ENCODE data around the gene CECR2. TPM values are rescaled to one million over a fixed set of nuclear protein-coding genes. Genes with fewer than 3 reads are reported as not detected.

Gene CECR2
- total RNA-seq, 1 experiment from 2014 or later: 111 TPM

DNA sequence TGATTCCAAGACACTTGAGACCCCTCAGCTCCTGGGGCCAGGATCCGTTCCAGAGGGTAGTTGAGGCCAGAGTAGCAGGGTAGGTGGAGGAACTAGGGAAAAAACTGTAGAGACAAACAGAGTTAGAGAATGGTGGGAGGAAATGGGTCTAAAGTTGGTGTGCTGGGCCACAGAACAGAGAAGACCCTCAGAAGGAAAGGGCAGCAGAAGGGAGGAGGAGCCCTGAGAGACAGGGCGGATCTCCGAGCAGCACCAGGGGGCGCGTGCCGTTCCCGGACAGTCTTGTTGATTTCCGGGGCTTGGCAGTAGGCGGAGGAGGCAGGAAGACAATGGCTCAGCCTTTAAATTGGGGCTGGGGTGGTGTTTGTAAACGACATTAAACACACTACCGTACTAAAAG, 2.4 kb upstream of the CECR2 start:
- Mint-ChIP-seq H3K36me3 (no peaks in the 10 kb centered on the region), H3K27me3 (ENCODE audit: low read depth) (no peaks in the 10 kb centered on the region), H3K4me3 (peak overlapping the region; percentile 78), H3K9me3 (no peaks in the 10 kb centered on the region), H3K4me1 (peaks cover 32% of the 10 kb centered on the region), H3K27ac (peak overlapping the region; percentile 79)
- TF ChIP-seq PRDM15 (CRISPR knock-in tag; IDR thresholded peaks at IDR 0.05): peak; percentile 60; the same call in 1 of the 2 replicates
- TF ChIP-seq, protein P1, sequence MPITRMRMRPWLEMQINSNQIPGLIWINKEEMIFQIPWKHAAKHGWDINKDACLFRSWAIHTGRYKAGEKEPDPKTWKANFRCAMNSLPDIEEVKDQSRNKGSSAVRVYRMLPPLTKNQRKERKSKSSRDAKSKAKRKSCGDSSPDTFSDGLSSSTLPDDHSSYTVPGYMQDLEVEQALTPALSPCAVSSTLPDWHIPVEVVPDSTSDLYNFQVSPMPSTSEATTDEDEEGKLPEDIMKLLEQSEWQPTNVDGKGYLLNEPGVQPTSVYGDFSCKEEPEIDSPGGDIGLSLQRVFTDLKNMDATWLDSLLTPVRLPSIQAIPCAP (CRISPR knock-in tag; IDR thresholded peaks at IDR 0.05): no peak
- TF ChIP-seq ZNF423 (CRISPR knock-in tag; IDR thresholded peaks at IDR 0.05): peak; percentile 54; the same call in 1 of the 2 replicates
- ChIA-PET CTCF (interaction anchor here (0.6 to 6.1 kb wide), 8 partner anchors 9 to 195 kb away, joined by 3 to 41 read pairs (median 8); no protein-coding TSS in a partner anchor), POLR2A (interaction anchor here (0.9 kb wide), 1 partner anchor 101 kb away, joined by 3 read pairs; no protein-coding TSS in a partner anchor)
- DNase-seq (ENCODE audit: low spot score): peak; percentile 78
- ATAC-seq: peak; percentile 53

- POLR2A ChIA-PET: interaction anchor here (0.6 to 2.6 kb wide), 10 partner anchors 11 to 196 kb away, joined by 3 to 29 read pairs (median 5); no protein-coding TSS in a partner anchor
- H3K36me3 Mint-ChIP-seq: no peaks in the 10 kb centered on the region
- peak overlapping the region; percentile 78 for H3K4me3 Mint-ChIP-seq
- peak overlapping the region; percentile 94 for H3K27ac Mint-ChIP-seq
- H3K9me3 Mint-ChIP-seq: no peaks in the 10 kb centered on the region
- ATAC-seq (no peak), DNase-seq (ENCODE audit: low spot score) (no peak)
- peaks cover 39% of the 10 kb centered on the region for H3K4me1 Mint-ChIP-seq
- TF ChIP-seq ZNF416 (CRISPR knock-in tag; IDR thresholded peaks at IDR 0.05) (no peak), ZNF263 (CRISPR knock-in tag; IDR thresholded peaks at IDR 0.05; ENCODE audit: low read depth) (no peak), SMAD4 (CRISPR knock-in tag; IDR thresholded peaks at IDR 0.05) (no peak), ZNF396 (CRISPR knock-in tag; IDR thresholded peaks at IDR 0.05; ENCODE audit: borderline replicate concordance) (no peak), ETV6 (CRISPR knock-in tag; IDR thresholded peaks at IDR 0.05) (no peak), AR (CRISPR knock-in tag; IDR thresholded peaks at IDR 0.05) (no peak), ATF2 (CRISPR knock-in tag; IDR thresholded peaks at IDR 0.05; ENCODE audit: borderline replicate concordance, low read depth) (no peak), FOXP4 (CRISPR knock-in tag; IDR thresholded peaks at IDR 0.05) (no peak), ZNF671 (CRISPR knock-in tag; IDR thresholded peaks at IDR 0.05) (no peak), JAZF1 (CRISPR knock-in tag; IDR thresholded peaks at IDR 0.05) (no peak)
- TF ChIP-seq, protein P2, sequence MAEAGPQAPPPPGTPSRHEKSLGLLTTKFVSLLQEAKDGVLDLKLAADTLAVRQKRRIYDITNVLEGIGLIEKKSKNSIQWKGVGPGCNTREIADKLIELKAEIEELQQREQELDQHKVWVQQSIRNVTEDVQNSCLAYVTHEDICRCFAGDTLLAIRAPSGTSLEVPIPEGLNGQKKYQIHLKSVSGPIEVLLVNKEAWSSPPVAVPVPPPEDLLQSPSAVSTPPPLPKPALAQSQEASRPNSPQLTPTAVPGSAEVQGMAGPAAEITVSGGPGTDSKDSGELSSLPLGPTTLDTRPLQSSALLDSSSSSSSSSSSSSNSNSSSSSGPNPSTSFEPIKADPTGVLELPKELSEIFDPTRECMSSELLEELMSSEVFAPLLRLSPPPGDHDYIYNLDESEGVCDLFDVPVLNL (CRISPR knock-in tag; IDR thresholded peaks at IDR 0.05; ENCODE audit: borderline replicate concordance, low read depth): no peak
- TF ChIP-seq, protein P3, sequence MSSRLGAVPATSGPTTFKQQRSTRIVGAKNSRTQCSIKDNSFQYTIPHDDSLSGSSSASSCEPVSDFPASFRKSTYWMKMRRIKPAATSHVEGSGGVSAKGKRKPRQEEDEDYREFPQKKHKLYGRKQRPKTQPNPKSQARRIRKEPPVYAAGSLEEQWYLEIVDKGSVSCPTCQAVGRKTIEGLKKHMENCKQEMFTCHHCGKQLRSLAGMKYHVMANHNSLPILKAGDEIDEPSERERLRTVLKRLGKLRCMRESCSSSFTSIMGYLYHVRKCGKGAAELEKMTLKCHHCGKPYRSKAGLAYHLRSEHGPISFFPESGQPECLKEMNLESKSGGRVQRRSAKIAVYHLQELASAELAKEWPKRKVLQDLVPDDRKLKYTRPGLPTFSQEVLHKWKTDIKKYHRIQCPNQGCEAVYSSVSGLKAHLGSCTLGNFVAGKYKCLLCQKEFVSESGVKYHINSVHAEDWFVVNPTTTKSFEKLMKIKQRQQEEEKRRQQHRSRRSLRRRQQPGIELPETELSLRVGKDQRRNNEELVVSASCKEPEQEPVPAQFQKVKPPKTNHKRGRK (CRISPR knock-in tag; IDR thresholded peaks at IDR 0.05; ENCODE audit: borderline replicate concordance): no peak
- TF ChIP-seq, protein P4, sequence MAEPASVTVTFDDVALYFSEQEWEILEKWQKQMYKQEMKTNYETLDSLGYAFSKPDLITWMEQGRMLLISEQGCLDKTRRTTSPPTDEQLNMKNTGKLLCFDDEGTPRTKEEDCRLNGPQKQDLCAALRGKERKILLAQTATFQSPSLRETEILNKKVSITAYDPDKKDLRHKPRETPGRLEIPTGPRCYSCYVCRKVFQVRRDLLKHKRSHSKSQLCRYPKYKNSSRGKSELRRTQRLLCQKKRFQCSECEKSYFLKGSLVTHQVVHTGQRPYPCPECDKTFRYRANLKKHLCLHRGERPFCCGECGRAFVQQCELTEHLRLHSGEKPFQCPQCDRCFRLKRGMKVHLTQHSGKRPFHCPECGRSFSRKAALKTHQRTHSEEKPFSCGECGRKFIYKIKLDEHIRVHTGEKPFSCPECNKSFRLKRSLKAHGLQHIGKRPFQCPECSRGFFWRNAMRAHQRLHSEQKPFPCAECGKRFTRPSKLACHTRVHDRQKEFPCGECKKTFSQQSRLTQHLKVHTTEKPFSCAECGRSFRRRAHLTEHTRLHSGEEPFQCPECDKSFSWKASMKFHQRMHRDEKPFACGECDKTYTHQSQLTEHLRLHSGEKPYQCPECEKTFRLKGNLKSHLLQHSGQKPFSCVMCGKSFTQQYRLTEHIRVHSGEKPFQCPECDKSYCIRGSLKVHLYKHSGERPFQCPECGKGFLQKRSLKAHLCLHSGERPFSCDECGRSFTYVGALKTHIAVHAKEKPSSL (CRISPR knock-in tag; conservative IDR thresholded peaks at IDR 0.05): no peak
- CTCF ChIA-PET: interaction anchor here (0.6 to 6.1 kb wide), 13 partner anchors 11 to 203 kb away, joined by 3 to 41 read pairs (median 4); no protein-coding TSS in a partner anchor
- no peaks in the 10 kb centered on the region for H3K27me3 Mint-ChIP-seq (ENCODE audit: low read depth)
Observed at GRCh38 chr22:17368144-17368543, 1.1 kb upstream of the CECR2 start.

All from WTC11 (cell line).